HCT116 (cell line): ENCODE measurements around the gene NEK11. TPM values are rescaled to one million over a fixed set of nuclear protein-coding genes. Genes with fewer than 3 reads are reported as not detected.

Experiments
- ATAC-seq: fragments of 200-7000 bp; cut with Tn5 transposase; 2 replicates; pipeline ENCODE4 v1.9.1; 2020; ENCODE audit warnings: mild to moderate bottlenecking, moderate library complexity
- BruUV-seq: library from RNA; stranded (reverse); fragments of 400-500 nt; replicated peaks from 2 replicates; lab custom pipeline; 2021; lab: Mats Ljungman, UMichigan
- CTCF ChIA-PET: fragments of 300-600 bp; sonication (Branson Sonifier 250); formaldehyde crosslinking; loops from one replicate; lab custom pipeline; 2021; ENCODE audit warnings: antibody characterized with exemption; lab: Charles Lee
- POLR2A ChIA-PET: fragments of 300-600, 350-600 bp; sonication (Branson Sonifier 250); formaldehyde crosslinking; loops from one replicate; lab custom pipeline; 2021; ENCODE audit warnings: antibody characterized with exemption; lab: Charles Lee
- RAD21 ChIA-PET, 2 experiments: fragments of 300-600 bp; sonication (Branson Sonifier 250); formaldehyde crosslinking; loops; one replicate each; lab custom pipeline; 2023; ENCODE audit warnings: low total read pairs in 2 of 2; ENCODE audit not compliant: uncharacterized antibody in 2 of 2, unreplicated experiment in 2 of 2, low non-redundant PET in 1 of 2; lab: Charles Lee
- DNase-seq: peaks from one replicate; pipeline ENCODE4 v3.0.0-alpha.2; 2010; ENCODE audit warnings: low read depth, low spot score
- H2AFZ ChIP-seq: fragments of 200-600 bp; shearing (Covaris generic), sonication (generic); 2 replicates; pipeline ENCODE4 v1.6.1; 2017; ENCODE audit warnings: low read depth, mixed run types, mixed read lengths, antibody characterized with exemption, low read length; ENCODE audit not compliant: poor library complexity, severe bottlenecking
- H3K27ac ChIP-seq: 2 replicates; pipeline ENCODE4 v1.5.1; 2012; ENCODE audit warnings: low read depth, low read length
- H3K27me3 ChIP-seq: fragments of 200-600 bp; sonication (generic); 2 replicates; pipeline ENCODE4 v1.6.1; 2016; ENCODE audit warnings: mixed run types, low read length, mixed read lengths; ENCODE audit not compliant: insufficient read depth
- H3K36me3 ChIP-seq, 2 experiments: fragments of 200-500 bp in 1 of 2; fragments of 200-600 bp in 1 of 2; sonication (Bioruptor generic) in 1 of 2; sonication (generic) in 1 of 2; 2 replicates each; pipeline versions ENCODE4 v1.5.1 to v1.6.1; 2014 to 2016; ENCODE audit warnings: low read length in 2 of 2, inconsistent platforms in 1 of 2, mixed read lengths in 1 of 2, mixed run types in 1 of 2; ENCODE audit not compliant: insufficient read depth in 2 of 2, control insufficient read depth in 1 of 2
- H3K4me1 ChIP-seq, 2 experiments: fragments of 200-600 bp in 1 of 2; sonication (generic) in 1 of 2; 2 replicates each; pipeline versions ENCODE4 v1.5.1 to v1.6.1; 2012 to 2017; ENCODE audit warnings: low read length in 2 of 2, inconsistent platforms in 1 of 2, mild to moderate bottlenecking in 1 of 2, mixed read lengths in 1 of 2, mixed run types in 1 of 2, moderate library complexity in 1 of 2; ENCODE audit not compliant: insufficient read depth in 2 of 2, control insufficient read depth in 1 of 2
- H3K4me2 ChIP-seq: fragments of 200-600 bp; sonication (generic); 2 replicates; pipeline ENCODE4 v1.6.1; 2017; ENCODE audit warnings: mixed run types, low read length, mixed read lengths
- H3K4me3 ChIP-seq, 2 experiments: fragments of 200-600 bp in 1 of 2; sonication (generic) in 1 of 2; replicated peaks in 1 of 2; 2 replicates each; pipeline ENCODE4 v1.5.1; 2011 to 2016; ENCODE audit warnings: low read length in 2 of 2, control low read depth in 1 of 2, low read depth in 1 of 2, mild to moderate bottlenecking in 1 of 2, mixed read lengths in 1 of 2, mixed run types in 1 of 2
- H3K79me2 ChIP-seq: fragments of 200-600 bp; sonication (generic); 2 replicates; pipeline ENCODE4 v1.6.1; 2017; ENCODE audit warnings: mild to moderate bottlenecking, mixed run types, low read length, moderate library complexity, mixed read lengths; ENCODE audit not compliant: insufficient read depth
- H3K9ac ChIP-seq: fragments of 200-600 bp; sonication (generic); 2 replicates; pipeline ENCODE4 v1.6.1; 2016; ENCODE audit warnings: low read length, mixed read lengths
- H3K9me2 ChIP-seq: fragments of 200-600 bp; sonication (generic), shearing (Covaris generic); 2 replicates; pipeline ENCODE4 v1.6.1; 2017; ENCODE audit warnings: mixed run types, mild to moderate bottlenecking, moderate library complexity; ENCODE audit not compliant: insufficient read depth
- H3K9me3 ChIP-seq, 2 experiments: fragments of 200-500 bp in 1 of 2; fragments of 200-600 bp in 1 of 2; sonication (Bioruptor generic) in 1 of 2; sonication (generic) in 1 of 2; 2 replicates each; pipeline ENCODE4 v1.6.1; 2014 to 2017; ENCODE audit warnings: low read length in 2 of 2, mixed read lengths in 2 of 2, inconsistent platforms in 1 of 2, low read depth in 1 of 2, mild to moderate bottlenecking in 1 of 2, mixed run types in 1 of 2, moderate library complexity in 1 of 2; ENCODE audit not compliant: control insufficient read depth in 1 of 2, insufficient read depth in 1 of 2
- H4K20me1 ChIP-seq: fragments of 200-600 bp; sonication (generic), shearing (Covaris generic); 2 replicates; pipeline ENCODE4 v1.6.1; 2017; ENCODE audit warnings: mixed run types, mild to moderate bottlenecking, moderate library complexity; ENCODE audit not compliant: insufficient read depth
- CBX3 ChIP-seq: IDR thresholded peaks from 2 replicates; pipeline ENCODE4 v1.6.1; 2012; ENCODE audit warnings: low read depth
- EGR1 ChIP-seq: IDR thresholded peaks from 2 replicates; pipeline ENCODE4 v1.6.1; 2012; ENCODE audit warnings: low read depth
- EZH2 ChIP-seq: fragments of 200-600 bp; sonication (generic); IDR thresholded peaks from 2 replicates; pipeline ENCODE4 v1.6.1; 2017; ENCODE audit warnings: antibody characterized with exemption, mixed run types
- JUND ChIP-seq: IDR thresholded peaks from 2 replicates; pipeline ENCODE4 v1.6.1; 2012
- MAX ChIP-seq: IDR thresholded peaks from 2 replicates; pipeline ENCODE4 v1.6.1; 2012
- RAD21 ChIP-seq: IDR thresholded peaks from 2 replicates; pipeline ENCODE4 v1.6.1; 2012; ENCODE audit warnings: low read depth, mild to moderate bottlenecking
- REST ChIP-seq: IDR thresholded peaks from 2 replicates; pipeline ENCODE4 v1.6.1; 2012; ENCODE audit warnings: low read depth
- SIN3A ChIP-seq: IDR thresholded peaks from 2 replicates; pipeline ENCODE4 v1.6.1; 2012; ENCODE audit warnings: low read depth
- SRF ChIP-seq: IDR thresholded peaks from 2 replicates; pipeline ENCODE4 v1.6.1; 2012; ENCODE audit warnings: low read depth
- TCF7L2 ChIP-seq: IDR thresholded peaks from 2 replicates; pipeline ENCODE4 v1.7.0; 2011; ENCODE audit warnings: borderline replicate concordance, inconsistent platforms; ENCODE audit not compliant: insufficient read depth, insufficient read length; ENCODE audit errors: extremely low read depth
- ZFX ChIP-seq: fragments of 450-650 bp; IDR thresholded peaks from 2 replicates; pipeline ENCODE4 v1.6.1; 2017
- intact Hi-C: fragments of 100-400 bp; cut with micrococcal nuclease; formaldehyde crosslinking; loops from 2 replicates; pipeline ENCODE4 v1.10.0; 2022
- total RNA-seq: library from RNA; stranded (reverse); gene quantifications from one replicate; pipeline ENCODE4 v1.2.1, GENCODE V29; 2021; ENCODE audit not compliant: unreplicated experiment

The NEK11 gene
- total RNA-seq, 1 experiment from 2014 or later = 3.1 TPM

- H3K4me3 ChIP-seq = no peak overlapping the region
- no peak overlapping the region for H3K9ac ChIP-seq
- no peaks in the 10 kb centered on the region for H3K9me3 ChIP-seq
- H4K20me1 ChIP-seq = no peaks in the 10 kb centered on the region
- POLR2A ChIA-PET = no interaction called here
- ATAC-seq (no peak), DNase-seq (no peak)
- H3K36me3 ChIP-seq = no peaks in the 10 kb centered on the region
- RAD21 ChIA-PET = no interaction called here
- no peaks in the 10 kb centered on the region for H3K9me2 ChIP-seq
- no peaks in the 10 kb centered on the region for H3K79me2 ChIP-seq
- H2AFZ ChIP-seq = no peak overlapping the region
- H3K4me1 ChIP-seq = no peaks in the 10 kb centered on the region
- H3K27me3 ChIP-seq = no peaks in the 10 kb centered on the region
- CTCF ChIA-PET = no interaction called here
- intact Hi-C loops = no loop called here
- BruUV-seq = no TSS peak
- H3K27ac ChIP-seq = no peak overlapping the region
- no peak for TF ChIP-seq ZFX
- TF ChIP-seq SRF = no peak
- TF ChIP-seq JUND = no peak
- TF ChIP-seq CBX3 = no peak
- no peak for TF ChIP-seq EZH2
- no peak for TF ChIP-seq REST
- TF ChIP-seq SIN3A = no peak
- no peak for TF ChIP-seq RAD21
- TF ChIP-seq TCF7L2 = no peak
- no peak for TF ChIP-seq EGR1
- no peak for TF ChIP-seq MAX
- no peak overlapping the region for H3K4me2 ChIP-seq
These were observed 49.1 kb downstream of the NEK11 start for GRCh38 chr3:131075632-131076328.
